ENCODE data around the gene ZNF124.

The ZNF124 gene

GRCh38 chr1:247112479-247112781 is 59.4 kb downstream of the ZNF124 start:
- DNase-seq (ENCODE audit: low read depth) = no peak

GRCh38 chr1:247111700-247112478 is 59.9 kb downstream of the ZNF124 start:
- peak; percentile 31 for DNase-seq (ENCODE audit: low read depth)

- no peak for DNase-seq (ENCODE audit: low read depth)
Observed at GRCh38 chr1:247111259-247111699, 60.5 kb downstream of the ZNF124 start.

DNA sequence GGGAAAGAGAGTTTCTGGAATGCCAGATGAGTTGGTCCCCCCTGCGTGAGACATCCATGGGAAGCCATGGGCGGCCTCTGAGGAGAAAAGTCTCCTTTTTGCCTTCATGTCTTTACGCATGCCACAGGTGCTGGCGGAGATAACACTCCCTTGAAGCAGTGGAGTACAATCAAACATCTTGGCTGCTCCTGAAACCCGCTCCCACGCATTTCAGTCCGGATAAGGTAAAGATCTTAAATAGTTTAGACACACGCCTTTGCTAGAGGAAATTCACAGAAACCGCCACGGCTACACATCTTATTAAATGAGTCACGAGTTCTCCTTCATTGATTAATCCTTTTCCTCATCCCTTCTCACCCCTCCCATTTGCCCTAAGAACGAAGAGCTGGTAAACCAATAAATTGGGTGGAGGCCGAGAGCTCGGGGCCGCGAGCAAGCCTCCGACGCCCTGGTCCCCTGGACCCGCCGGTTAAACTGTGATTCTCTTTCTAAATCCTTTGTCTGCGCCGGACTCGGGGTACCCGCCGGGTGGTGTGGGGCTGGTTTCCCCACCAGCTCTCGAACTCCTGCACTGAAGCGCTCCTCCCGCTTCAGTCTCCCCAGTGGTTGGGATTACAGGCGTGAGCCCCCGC is 61.1 kb downstream of the ZNF124 start:
- peak; percentile 37 for DNase-seq (ENCODE audit: low read depth)

DNA sequence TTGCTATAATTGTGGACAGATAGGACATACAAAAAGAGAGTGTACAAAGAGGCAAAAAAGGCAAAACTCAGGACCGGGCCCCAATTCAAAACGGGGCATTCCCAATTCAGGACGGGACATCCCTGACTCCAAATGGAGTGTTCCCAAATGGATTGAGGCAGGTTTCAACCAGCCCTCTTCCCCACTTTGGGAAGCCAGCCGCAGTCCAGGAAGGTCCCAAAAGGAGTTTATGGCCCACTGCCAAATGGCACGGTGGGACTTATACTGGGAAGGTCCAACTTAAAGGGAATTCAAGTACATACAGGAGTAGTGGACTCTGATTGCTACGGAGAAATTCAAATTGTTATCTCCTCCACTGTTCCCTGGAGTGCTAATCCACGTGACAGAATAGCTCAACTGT is 64.1 kb downstream of the ZNF124 start:
- no peak for DNase-seq (ENCODE audit: low read depth)

GRCh38 chr1:247105966-247106365 is 65.9 kb downstream of the ZNF124 start:
- DNase-seq (ENCODE audit: low read depth) = no peak
